ENCODE data around the gene CACNA1H. TPM values are rescaled to one million over a fixed set of nuclear protein-coding genes. Genes with fewer than 3 reads are reported as not detected.

Gene CACNA1H
- total RNA-seq, 1 donor from 2014 or later = 0.09 TPM

- Mint-ChIP-seq H3K27ac (no peak overlapping the region), H3K36me3 (ENCODE audit: low read depth) (no peaks in the 10 kb centered on the region), H3K4me3 (ENCODE audit: low read depth) (no peak overlapping the region), H3K9me3 (peaks cover 6% of the 10 kb centered on the region), H3K4me1 (ENCODE audit: low read depth) (no peaks in the 10 kb centered on the region), H3K27me3 (ENCODE audit: low read depth) (peaks cover 13% of the 10 kb centered on the region)
- DNase-seq (ENCODE audit: low spot score) = no peak
- intact Hi-C loops (cut with micrococcal nuclease) = no loop called here
Observed at GRCh38 chr16:1151424-1152122, 1.3 kb upstream of the CACNA1H start.

- Mint-ChIP-seq H3K27me3 (ENCODE audit: low read depth) (peaks cover 13% of the 10 kb centered on the region), H3K9me3 (peaks cover 3% of the 10 kb centered on the region), H3K27ac (no peak overlapping the region), H3K4me1 (ENCODE audit: low read depth) (no peaks in the 10 kb centered on the region), H3K36me3 (ENCODE audit: low read depth) (no peaks in the 10 kb centered on the region), H3K4me3 (ENCODE audit: low read depth) (no peak overlapping the region)
- intact Hi-C loops (cut with micrococcal nuclease) = no loop called here
- DNase-seq (ENCODE audit: low spot score) = no peak
Observed at GRCh38 chr16:1152123-1152638, 725 bp upstream of the CACNA1H start.

GRCh38 chr16:1153480-1154160, 714 bp downstream of the CACNA1H start:
- H3K27me3 Mint-ChIP-seq (ENCODE audit: low read depth) = peaks cover 13% of the 10 kb centered on the region
- intact Hi-C loops (cut with micrococcal nuclease) = no loop called here
- no peak overlapping the region for H3K27ac Mint-ChIP-seq
- no peaks in the 10 kb centered on the region for H3K9me3 Mint-ChIP-seq
- no peak for DNase-seq (ENCODE audit: low spot score)
- no peak overlapping the region for H3K4me3 Mint-ChIP-seq (ENCODE audit: low read depth)
- no peaks in the 10 kb centered on the region for H3K36me3 Mint-ChIP-seq (ENCODE audit: low read depth)
- H3K4me1 Mint-ChIP-seq (ENCODE audit: low read depth) = no peaks in the 10 kb centered on the region

GRCh38 chr16:1154291-1154886, 1.5 kb downstream of the CACNA1H start:
- intact Hi-C loops (cut with micrococcal nuclease) = no loop called here
- Mint-ChIP-seq H3K4me3 (ENCODE audit: low read depth) (no peak overlapping the region), H3K9me3 (no peaks in the 10 kb centered on the region), H3K27me3 (ENCODE audit: low read depth) (peaks cover 13% of the 10 kb centered on the region), H3K4me1 (ENCODE audit: low read depth) (no peaks in the 10 kb centered on the region), H3K27ac (no peak overlapping the region), H3K36me3 (ENCODE audit: low read depth) (no peaks in the 10 kb centered on the region)
- DNase-seq (ENCODE audit: low spot score) = no peak

GRCh38 chr16:1154887-1155331, 2.0 kb downstream of the CACNA1H start:
- DNase-seq (ENCODE audit: low spot score) = no peak
- no peaks in the 10 kb centered on the region for H3K4me1 Mint-ChIP-seq (ENCODE audit: low read depth)
- no peak overlapping the region for H3K4me3 Mint-ChIP-seq (ENCODE audit: low read depth)
- no peaks in the 10 kb centered on the region for H3K36me3 Mint-ChIP-seq (ENCODE audit: low read depth)
- intact Hi-C loops (cut with micrococcal nuclease) = no loop called here
- H3K9me3 Mint-ChIP-seq = no peaks in the 10 kb centered on the region
- H3K27ac Mint-ChIP-seq = no peak overlapping the region
- peaks cover 13% of the 10 kb centered on the region for H3K27me3 Mint-ChIP-seq (ENCODE audit: low read depth)

- Mint-ChIP-seq H3K36me3 (ENCODE audit: low read depth) (no peaks in the 10 kb centered on the region), H3K4me1 (ENCODE audit: low read depth) (no peaks in the 10 kb centered on the region), H3K27me3 (ENCODE audit: low read depth) (peaks cover 13% of the 10 kb centered on the region), H3K9me3 (no peaks in the 10 kb centered on the region), H3K27ac (no peak overlapping the region), H3K4me3 (ENCODE audit: low read depth) (no peak overlapping the region)
- DNase-seq (ENCODE audit: low spot score) = no peak
- intact Hi-C loops (cut with micrococcal nuclease) = no loop called here
Observed at GRCh38 chr16:1155353-1156054, 2.6 kb downstream of the CACNA1H start.

- H3K4me1 Mint-ChIP-seq (ENCODE audit: low read depth) = no peaks in the 10 kb centered on the region
- H3K36me3 Mint-ChIP-seq (ENCODE audit: low read depth) = no peaks in the 10 kb centered on the region
- intact Hi-C loops (cut with micrococcal nuclease) = no loop called here
- no peak for DNase-seq (ENCODE audit: low spot score)
- no peak overlapping the region for H3K27ac Mint-ChIP-seq
- H3K4me3 Mint-ChIP-seq (ENCODE audit: low read depth) = no peak overlapping the region
- H3K9me3 Mint-ChIP-seq = no peaks in the 10 kb centered on the region
- peaks cover 12% of the 10 kb centered on the region for H3K27me3 Mint-ChIP-seq (ENCODE audit: low read depth)
Observed at GRCh38 chr16:1156055-1156982, 3.4 kb downstream of the CACNA1H start.

- Mint-ChIP-seq H3K36me3 (ENCODE audit: low read depth) (no peaks in the 10 kb centered on the region), H3K4me1 (ENCODE audit: low read depth) (no peaks in the 10 kb centered on the region), H3K27me3 (ENCODE audit: low read depth) (peaks cover 8% of the 10 kb centered on the region), H3K4me3 (ENCODE audit: low read depth) (no peak overlapping the region), H3K9me3 (no peaks in the 10 kb centered on the region), H3K27ac (no peak overlapping the region)
- DNase-seq (ENCODE audit: low spot score) = no peak
- intact Hi-C loops (cut with micrococcal nuclease) = no loop called here
Observed at GRCh38 chr16:1156983-1157638, 4.2 kb downstream of the CACNA1H start.

- Mint-ChIP-seq H3K4me3 (ENCODE audit: low read depth) (no peak overlapping the region), H3K27me3 (ENCODE audit: low read depth) (peaks cover 8% of the 10 kb centered on the region), H3K36me3 (ENCODE audit: low read depth) (no peaks in the 10 kb centered on the region), H3K4me1 (ENCODE audit: low read depth) (no peaks in the 10 kb centered on the region), H3K27ac (no peak overlapping the region), H3K9me3 (no peaks in the 10 kb centered on the region)
- intact Hi-C loops (cut with micrococcal nuclease) = no loop called here
- no peak for DNase-seq (ENCODE audit: low spot score)
Observed at GRCh38 chr16:1157639-1158455, 4.9 kb downstream of the CACNA1H start.

- H3K27ac Mint-ChIP-seq = no peak overlapping the region
- H3K36me3 Mint-ChIP-seq (ENCODE audit: low read depth) = no peaks in the 10 kb centered on the region
- no peak for DNase-seq (ENCODE audit: low spot score)
- H3K27me3 Mint-ChIP-seq (ENCODE audit: low read depth) = peaks cover 8% of the 10 kb centered on the region
- no peaks in the 10 kb centered on the region for H3K9me3 Mint-ChIP-seq
- intact Hi-C loops (cut with micrococcal nuclease) = no loop called here
- H3K4me1 Mint-ChIP-seq (ENCODE audit: low read depth) = no peaks in the 10 kb centered on the region
- H3K4me3 Mint-ChIP-seq (ENCODE audit: low read depth) = no peak overlapping the region
Observed at GRCh38 chr16:1158456-1159324, 5.8 kb downstream of the CACNA1H start.
